ENCODE data around the gene CD55.

The CD55 gene

GRCh38 chr1:207298186-207298585, 23.3 kb upstream of the CD55 start:
- no peaks in the 10 kb centered on the region for H3K36me3 ChIP-seq (ENCODE audit: low read depth)
- DNase-seq (ENCODE audit: low spot score) (no peak), ATAC-seq (ENCODE audit: low read depth) (no peak)
- no peak overlapping the region for H3K4me3 ChIP-seq (ENCODE audit: severe bottlenecking)
- no peak for TF ChIP-seq CTCF (IDR thresholded peaks at IDR 0.05; ENCODE audit: poor library complexity, severe bottlenecking)
- no peak overlapping the region for H3K27ac ChIP-seq (ENCODE audit: poor library complexity, severe bottlenecking)
- no peaks in the 10 kb centered on the region for H3K9me3 ChIP-seq (ENCODE audit: severe bottlenecking)
- no peaks in the 10 kb centered on the region for H3K27me3 ChIP-seq (ENCODE audit: insufficient read depth, poor library complexity, severe bottlenecking)
- H3K4me1 ChIP-seq (ENCODE audit: insufficient read depth, poor library complexity, severe bottlenecking) = no peaks in the 10 kb centered on the region

- no peaks in the 10 kb centered on the region for H3K9me3 ChIP-seq (ENCODE audit: severe bottlenecking)
- H3K4me3 ChIP-seq (ENCODE audit: severe bottlenecking) = no peak overlapping the region
- no peak for TF ChIP-seq CTCF (IDR thresholded peaks at IDR 0.05; ENCODE audit: poor library complexity, severe bottlenecking)
- no peak for ATAC-seq (ENCODE audit: low read depth)
- no peaks in the 10 kb centered on the region for H3K27me3 ChIP-seq (ENCODE audit: insufficient read depth, poor library complexity, severe bottlenecking)
- H3K36me3 ChIP-seq (ENCODE audit: low read depth) = no peaks in the 10 kb centered on the region
- no peak overlapping the region for H3K27ac ChIP-seq (ENCODE audit: poor library complexity, severe bottlenecking)
- DNase-seq (ENCODE audit: low spot score) = no peak
- no peaks in the 10 kb centered on the region for H3K4me1 ChIP-seq (ENCODE audit: insufficient read depth, poor library complexity, severe bottlenecking)
These were observed 22.7 kb upstream of the CD55 start for GRCh38 chr1:207298636-207299398.

- Histone ChIP-seq H3K27ac (ENCODE audit: poor library complexity, severe bottlenecking) (no peak overlapping the region), H3K4me1 (ENCODE audit: insufficient read depth, poor library complexity, severe bottlenecking) (peaks cover 14% of the 10 kb centered on the region), H3K9me3 (ENCODE audit: severe bottlenecking) (no peaks in the 10 kb centered on the region), H3K4me3 (ENCODE audit: severe bottlenecking) (no peak overlapping the region), H3K36me3 (ENCODE audit: low read depth) (no peaks in the 10 kb centered on the region), H3K27me3 (ENCODE audit: insufficient read depth, poor library complexity, severe bottlenecking) (no peaks in the 10 kb centered on the region)
- ATAC-seq (ENCODE audit: low read depth) (no peak), DNase-seq (ENCODE audit: low spot score) (no peak)
- TF ChIP-seq CTCF (IDR thresholded peaks at IDR 0.05; ENCODE audit: poor library complexity, severe bottlenecking) = no peak
These were observed 20.5 kb upstream of the CD55 start for GRCh38 chr1:207300970-207301369.

- no peak for ATAC-seq (ENCODE audit: low read depth)
- Histone ChIP-seq H3K4me3 (ENCODE audit: severe bottlenecking) (no peak overlapping the region), H3K27me3 (ENCODE audit: insufficient read depth, poor library complexity, severe bottlenecking) (no peaks in the 10 kb centered on the region), H3K27ac (ENCODE audit: poor library complexity, severe bottlenecking) (no peak overlapping the region), H3K4me1 (ENCODE audit: insufficient read depth, poor library complexity, severe bottlenecking) (peaks cover 14% of the 10 kb centered on the region), H3K36me3 (ENCODE audit: low read depth) (no peaks in the 10 kb centered on the region), H3K9me3 (ENCODE audit: severe bottlenecking) (no peaks in the 10 kb centered on the region)
- DNase-seq (ENCODE audit: low spot score) = no peak
- no peak for TF ChIP-seq CTCF (IDR thresholded peaks at IDR 0.05; ENCODE audit: poor library complexity, severe bottlenecking)
These were observed 18.7 kb upstream of the CD55 start for GRCh38 chr1:207302618-207303393.
